K562 (cell line): ENCODE results near the gene VPS18. TPM values are rescaled to one million over a fixed set of nuclear protein-coding genes. Genes with fewer than 3 reads are reported as not detected.

Experiments used
- ARID2 ChIP-seq: fragments of 450-650 bp; IDR thresholded peaks from 2 replicates; pipeline ENCODE4 v1.6.1; 2017; ENCODE audit warnings: antibody characterized with exemption, mild to moderate bottlenecking
- BDP1 ChIP-seq: IDR thresholded peaks from 3 replicates; pipeline ENCODE4 v1.6.1; 2011; ENCODE audit not compliant: insufficient read length, insufficient read depth
- DLX4 ChIP-seq: fragments of 250-450 bp; sonication (Bioruptor Pico); IDR thresholded peaks from 2 replicates; pipeline ENCODE4 v1.6.1; 2021; ENCODE audit warnings: mild to moderate bottlenecking
- MED1 ChIP-seq: sonication (generic); formaldehyde crosslinking; IDR thresholded peaks from 2 replicates; pipeline ENCODE4 v1.8.1; 2023; ENCODE audit warnings: missing genetic modification reagents, borderline replicate concordance
- NFIC ChIP-seq: fragments of 450-650 bp; IDR thresholded peaks from 2 replicates; pipeline ENCODE4 v1.6.1; 2017; ENCODE audit warnings: mild to moderate bottlenecking, inconsistent platforms
- OTX1 ChIP-seq: fragments of 450-650 bp; formaldehyde crosslinking; IDR thresholded peaks from 2 replicates; pipeline ENCODE4 v1.4.0; 2022; ENCODE audit warnings: mild to moderate bottlenecking
- POLR2AphosphoS5 ChIP-seq: IDR thresholded peaks from 2 replicates; pipeline ENCODE4 v1.6.1; 2011; ENCODE audit warnings: mild to moderate bottlenecking, low read depth, low read length, moderate library complexity; ENCODE audit not compliant: control insufficient read depth, insufficient read depth
- POLR2G ChIP-seq: fragments of 200-400 bp; formaldehyde crosslinking; IDR thresholded peaks from 2 replicates; pipeline ENCODE4 v1.6.1; 2017; ENCODE audit warnings: low read depth, mild to moderate bottlenecking, antibody characterized with exemption, low read length, moderate library complexity
- PREB ChIP-seq: sonication (generic); formaldehyde crosslinking; IDR thresholded peaks from 2 replicates; pipeline ENCODE4 v1.8.1; 2023; ENCODE audit warnings: mild to moderate bottlenecking, missing genetic modification reagents
- RBM39 ChIP-seq: fragments of 200-400 bp; formaldehyde crosslinking; optimal IDR thresholded peaks from 2 replicates; pipeline ENCODE3; 2018; ENCODE audit warnings: low read depth, low read length
- TCF7L2 ChIP-seq: fragments of 150-350 bp; IDR thresholded peaks from 2 replicates; pipeline ENCODE4 v1.6.1; 2016; ENCODE audit warnings: low read depth, mild to moderate bottlenecking, low read length, moderate library complexity
- ZKSCAN8 ChIP-seq: fragments of 200-800 bp; sonication (Bioruptor generic); IDR thresholded peaks from 2 replicates; pipeline ENCODE4 v1.6.1; 2016; ENCODE audit warnings: missing genetic modification characterization, missing compliant biosample characterization
- ZNF134 ChIP-seq: fragments of 250-450 bp; sonication (Bioruptor Pico); conservative IDR thresholded peaks from 2 replicates; pipeline ENCODE4 v1.4.0; 2020
- ZNF24 ChIP-seq: fragments of 450-650 bp; IDR thresholded peaks from 2 replicates; pipeline ENCODE4 v1.6.1; 2016
- ZNF431 ChIP-seq: sonication (generic); formaldehyde crosslinking; IDR thresholded peaks from 2 replicates; pipeline ENCODE4 v1.8.0; 2022; ENCODE audit warnings: mild to moderate bottlenecking, missing genetic modification reagents
- polyA plus RNA-seq, 8 experiments: library from polyadenylated mRNA; depleted of rRNA in 4 of 8; stranded (reverse) in 5 of 8; unstranded in 3 of 8; fragments of >200 nt; fragmentation: Nextera tagmentation in 2 of 8; fragmentation: Illumina TruSeq in 1 of 8; extraction: Ambion mirVana in 2 of 8; extraction: Trizol in 1 of 8; gene quantifications; 2 replicates each; pipeline versions ENCODE4 v1.2.1 to v1.2.3, GENCODE V29; 2011 to 2014; ENCODE audit warnings: inconsistent platforms in 1 of 8, missing spikeins in 1 of 8
- total RNA-seq, 7 experiments: library from RNA; depleted of rRNA in 6 of 7; stranded (reverse); fragments of >200 nt in 6 of 7; fragmentation: Illumina TruSeq in 2 of 7; extraction: Trizol in 2 of 7; gene quantifications; 2 replicates each; pipeline versions ENCODE4 v1.2.1 to v1.2.3, GENCODE V29; 2011 to 2021; ENCODE audit warnings: low replicate concordance in 1 of 7
- TF ChIP-seq, protein P1 (sequence below): fragments of 150-350 bp; IDR thresholded peaks from 2 replicates; pipeline ENCODE4 v1.6.1; 2014; ENCODE audit warnings: low read depth, mild to moderate bottlenecking, low read length, borderline replicate concordance
- TF ChIP-seq, protein P2 (sequence below): sonication (generic); formaldehyde crosslinking; IDR thresholded peaks from 2 replicates; pipeline ENCODE4 v1.8.0; 2022; ENCODE audit warnings: missing genetic modification reagents, mild to moderate bottlenecking, moderate library complexity, borderline replicate concordance
- TF ChIP-seq, protein P3 (sequence below), 2 experiments: fragments of 450-650 bp; IDR thresholded peaks; 2 replicates each; pipeline ENCODE4 v1.6.1; 2016

The VPS18 gene
- total and polyA plus RNA-seq, 9 of the 15 experiments (the other 6 are each of a cell fraction or from before 2014, with no cell fraction given) = 0.73 to 19.9 (median 8.5) TPM

- TF ChIP-seq, protein P1, sequence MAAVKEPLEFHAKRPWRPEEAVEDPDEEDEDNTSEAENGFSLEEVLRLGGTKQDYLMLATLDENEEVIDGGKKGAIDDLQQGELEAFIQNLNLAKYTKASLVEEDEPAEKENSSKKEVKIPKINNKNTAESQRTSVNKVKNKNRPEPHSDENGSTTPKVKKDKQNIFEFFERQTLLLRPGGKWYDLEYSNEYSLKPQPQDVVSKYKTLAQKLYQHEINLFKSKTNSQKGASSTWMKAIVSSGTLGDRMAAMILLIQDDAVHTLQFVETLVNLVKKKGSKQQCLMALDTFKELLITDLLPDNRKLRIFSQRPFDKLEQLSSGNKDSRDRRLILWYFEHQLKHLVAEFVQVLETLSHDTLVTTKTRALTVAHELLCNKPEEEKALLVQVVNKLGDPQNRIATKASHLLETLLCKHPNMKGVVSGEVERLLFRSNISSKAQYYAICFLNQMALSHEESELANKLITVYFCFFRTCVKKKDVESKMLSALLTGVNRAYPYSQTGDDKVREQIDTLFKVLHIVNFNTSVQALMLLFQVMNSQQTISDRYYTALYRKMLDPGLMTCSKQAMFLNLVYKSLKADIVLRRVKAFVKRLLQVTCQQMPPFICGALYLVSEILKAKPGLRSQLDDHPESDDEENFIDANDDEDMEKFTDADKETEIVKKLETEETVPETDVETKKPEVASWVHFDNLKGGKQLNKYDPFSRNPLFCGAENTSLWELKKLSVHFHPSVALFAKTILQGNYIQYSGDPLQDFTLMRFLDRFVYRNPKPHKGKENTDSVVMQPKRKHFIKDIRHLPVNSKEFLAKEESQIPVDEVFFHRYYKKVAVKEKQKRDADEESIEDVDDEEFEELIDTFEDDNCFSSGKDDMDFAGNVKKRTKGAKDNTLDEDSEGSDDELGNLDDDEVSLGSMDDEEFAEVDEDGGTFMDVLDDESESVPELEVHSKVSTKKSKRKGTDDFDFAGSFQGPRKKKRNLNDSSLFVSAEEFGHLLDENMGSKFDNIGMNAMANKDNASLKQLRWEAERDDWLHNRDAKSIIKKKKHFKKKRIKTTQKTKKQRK = no peak
- TF ChIP-seq, protein P2, sequence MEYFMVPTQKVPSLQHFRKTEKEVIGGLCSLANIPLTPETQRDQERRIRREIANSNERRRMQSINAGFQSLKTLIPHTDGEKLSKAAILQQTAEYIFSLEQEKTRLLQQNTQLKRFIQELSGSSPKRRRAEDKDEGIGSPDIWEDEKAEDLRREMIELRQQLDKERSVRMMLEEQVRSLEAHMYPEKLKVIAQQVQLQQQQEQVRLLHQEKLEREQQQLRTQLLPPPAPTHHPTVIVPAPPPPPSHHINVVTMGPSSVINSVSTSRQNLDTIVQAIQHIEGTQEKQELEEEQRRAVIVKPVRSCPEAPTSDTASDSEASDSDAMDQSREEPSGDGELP (CRISPR knock-in tag) = peak; percentile 53
- no peak for TF ChIP-seq BDP1
- no peak for TF ChIP-seq ARID2
- TF ChIP-seq ZNF134 (CRISPR knock-in tag) = no peak
- TF ChIP-seq ZNF431 (CRISPR knock-in tag) = no peak
- TF ChIP-seq MED1 = no peak
- no peak for TF ChIP-seq POLR2AphosphoS5
- no peak for TF ChIP-seq RBM39
- TF ChIP-seq PREB (CRISPR knock-in tag) = no peak
- TF ChIP-seq ZKSCAN8 (CRISPR knock-in tag) = no peak
- TF ChIP-seq DLX4 (CRISPR knock-in tag) = no peak
- TF ChIP-seq OTX1 (CRISPR knock-in tag) = no peak
- TF ChIP-seq, protein P3, sequence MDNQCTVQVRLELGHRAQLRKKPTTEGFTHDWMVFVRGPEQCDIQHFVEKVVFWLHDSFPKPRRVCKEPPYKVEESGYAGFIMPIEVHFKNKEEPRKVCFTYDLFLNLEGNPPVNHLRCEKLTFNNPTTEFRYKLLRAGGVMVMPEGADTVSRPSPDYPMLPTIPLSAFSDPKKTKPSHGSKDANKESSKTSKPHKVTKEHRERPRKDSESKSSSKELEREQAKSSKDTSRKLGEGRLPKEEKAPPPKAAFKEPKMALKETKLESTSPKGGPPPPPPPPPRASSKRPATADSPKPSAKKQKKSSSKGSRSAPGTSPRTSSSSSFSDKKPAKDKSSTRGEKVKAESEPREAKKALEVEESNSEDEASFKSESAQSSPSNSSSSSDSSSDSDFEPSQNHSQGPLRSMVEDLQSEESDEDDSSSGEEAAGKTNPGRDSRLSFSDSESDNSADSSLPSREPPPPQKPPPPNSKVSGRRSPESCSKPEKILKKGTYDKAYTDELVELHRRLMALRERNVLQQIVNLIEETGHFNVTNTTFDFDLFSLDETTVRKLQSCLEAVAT (IDR thresholded peaks at IDR 0.05) = no peak
- TF ChIP-seq POLR2G = peak; percentile 88
- TF ChIP-seq NFIC = no peak
- no peak for TF ChIP-seq ZNF24
- no peak for TF ChIP-seq TCF7L2
Observed at GRCh38 chr15:40873694-40874561, 20.3 kb upstream of the VPS18 start, which contains the start of gene RHOV (continued).
